Muscle of back (tissue), 11 donors: Measurements from ENCODE around the gene CDH22. TPM values are rescaled to one million over a fixed set of nuclear protein-coding genes. Genes with fewer than 3 reads are reported as not detected.

Experiments used
- DNase-seq, 3 donors: peaks; one replicate each; pipeline versions ENCODE4 v3.0.0 to v3.0.0-alpha.2; 2013
- polyA plus RNA-seq, 10 donors: library from polyadenylated mRNA; unstranded; fragments of 120-200 nt; gene quantifications; one replicate each; pipeline ENCODE4 v1.2.1, GENCODE V29; 2013; ENCODE audit not compliant: insufficient read length in 10 of 10

Gene CDH22
- polyA plus RNA-seq, 10 donors: 0.33 to 0.72 (median 0.39) TPM

DNA sequence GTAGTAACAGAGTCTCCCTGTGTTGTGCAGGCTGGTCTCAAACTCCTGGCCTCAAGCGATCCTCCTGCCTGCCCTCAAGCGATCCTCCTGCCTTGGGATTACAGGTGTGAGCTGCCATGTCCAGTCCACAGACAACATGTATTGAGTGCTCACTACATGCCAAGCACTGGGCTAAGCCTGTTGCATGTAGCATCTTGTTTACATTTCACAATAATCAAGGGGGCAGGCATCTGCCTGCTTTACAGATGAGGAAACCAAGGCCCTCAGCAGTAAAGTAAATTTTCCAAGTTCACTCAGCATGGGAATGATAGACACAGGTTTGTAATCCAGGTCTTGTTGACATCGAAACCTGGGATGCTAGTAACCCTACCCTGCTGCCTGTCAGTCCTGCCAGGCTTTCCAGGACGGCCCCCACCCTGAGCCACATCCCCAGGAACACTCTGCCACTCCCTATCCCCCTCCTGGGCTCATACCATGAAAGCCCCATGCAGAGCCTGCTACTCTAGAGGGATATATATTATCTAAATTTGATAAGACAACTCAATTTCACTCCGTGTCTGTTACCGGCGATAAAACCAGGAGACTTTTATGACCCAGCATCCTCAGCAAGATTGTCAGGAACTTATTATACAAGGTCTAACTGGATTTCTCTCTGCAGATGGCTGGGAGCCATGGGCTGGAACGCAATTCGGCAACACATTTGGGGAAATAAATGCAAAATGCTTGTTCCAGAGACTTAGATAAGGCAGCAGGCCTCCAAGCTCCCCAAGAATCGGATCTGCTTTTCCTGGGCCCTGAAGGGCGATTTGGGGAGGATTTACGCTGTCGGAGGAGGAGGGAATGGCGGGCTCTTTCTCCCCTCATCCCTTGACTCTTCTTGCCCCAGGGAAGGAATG, 159.7 kb downstream of the CDH22 start:
- DNase-seq: no peak

DNA sequence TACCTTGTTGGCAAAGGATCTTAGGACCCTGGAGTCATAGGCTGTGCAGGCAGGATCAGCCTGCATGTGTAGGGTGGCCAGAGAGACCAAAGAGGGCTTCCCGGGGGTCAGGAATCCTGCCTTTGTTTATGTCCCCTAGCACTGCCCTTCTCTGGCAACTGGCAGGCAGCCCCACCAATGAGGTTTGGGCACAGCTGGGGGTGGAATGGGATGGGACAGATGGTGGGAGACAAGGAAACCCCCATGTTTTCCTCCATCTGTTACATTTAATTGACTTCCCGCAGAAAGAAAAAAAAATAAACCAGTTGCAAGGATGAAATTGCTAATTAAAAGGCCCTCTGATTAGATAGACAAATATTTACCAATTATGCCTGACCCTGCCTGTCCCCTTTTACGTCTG, 162.6 kb downstream of the CDH22 start:
- no peak for DNase-seq

DNA sequence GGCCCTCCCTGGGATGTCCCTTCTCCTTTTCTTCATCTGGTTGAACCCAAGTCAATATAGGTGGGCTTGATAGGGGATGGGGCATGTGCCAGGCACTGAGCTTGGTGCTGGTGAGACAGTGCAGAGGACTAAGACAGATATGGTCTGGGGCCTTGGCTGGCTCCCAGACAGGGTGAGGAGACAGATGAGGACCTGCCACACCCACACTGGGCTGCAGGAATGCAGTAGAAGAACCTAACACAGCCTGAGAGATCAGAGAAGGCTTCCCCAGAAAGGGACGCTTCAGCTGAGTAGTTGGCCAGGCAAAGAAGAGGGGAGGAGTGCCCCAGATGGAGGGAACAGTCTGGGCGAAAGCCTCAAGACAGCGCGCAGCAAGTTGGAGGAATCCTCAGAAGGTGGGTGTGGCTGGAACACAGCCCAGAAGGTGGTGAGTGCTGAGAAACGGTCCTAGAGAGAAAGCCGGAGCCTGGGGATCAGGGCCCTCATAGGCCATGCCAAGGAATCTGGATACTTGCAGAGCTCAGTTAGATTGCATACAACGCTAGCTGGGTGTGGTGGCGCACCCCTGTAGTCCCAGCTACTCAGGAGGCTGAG, 163.8 kb downstream of the CDH22 start:
- DNase-seq: no peak

DNA sequence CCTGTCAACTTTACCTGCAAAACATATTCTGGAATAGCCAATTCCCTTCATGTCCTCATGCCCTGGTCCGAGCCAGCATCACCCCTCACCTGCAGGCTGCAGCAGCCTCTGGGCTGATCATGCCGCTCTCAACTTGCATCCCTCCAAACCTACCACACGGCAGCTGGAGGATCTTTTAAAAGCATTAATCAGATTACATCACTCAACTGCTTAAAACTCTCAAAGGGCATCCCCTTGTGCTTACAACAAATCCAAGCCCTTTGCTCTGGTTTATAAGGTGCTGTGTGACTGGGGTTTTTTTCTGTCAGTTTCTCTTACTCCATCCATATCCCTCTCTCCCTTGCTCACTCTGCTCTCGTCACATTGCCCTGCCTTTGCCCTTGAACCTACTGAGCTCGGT, 166.2 kb downstream of the CDH22 start:
- DNase-seq: no peak

DNA sequence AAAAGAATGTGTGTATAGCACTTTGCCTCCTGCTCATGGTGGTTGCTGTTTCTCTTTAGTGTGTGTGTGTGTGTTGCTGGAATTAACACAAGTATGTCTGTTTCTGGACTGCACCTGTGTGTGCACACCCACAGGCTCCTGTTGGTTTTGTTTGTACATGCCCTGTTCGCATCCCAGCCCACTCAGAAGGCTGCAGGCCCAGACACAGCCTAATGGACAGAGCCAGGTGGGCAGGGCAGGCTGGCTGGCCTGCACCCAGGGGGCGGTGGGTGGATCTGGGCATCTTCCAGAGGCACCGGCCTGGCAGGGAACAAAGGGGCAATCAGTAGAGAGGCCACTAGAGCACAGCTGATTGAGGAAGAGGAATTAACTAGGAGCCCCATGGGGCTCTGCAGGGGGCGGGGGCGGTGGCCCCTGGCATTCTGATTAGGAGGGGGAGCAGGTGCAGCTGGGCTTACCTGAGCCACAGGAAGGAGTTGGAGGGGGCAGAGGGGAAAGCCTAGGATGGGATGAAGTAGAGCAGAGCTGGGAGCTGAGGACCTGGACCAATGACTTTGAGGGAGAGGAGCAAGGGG, 168.3 kb downstream of the CDH22 start:
- peak; percentile 35 to 57 (median 38) for DNase-seq

DNA sequence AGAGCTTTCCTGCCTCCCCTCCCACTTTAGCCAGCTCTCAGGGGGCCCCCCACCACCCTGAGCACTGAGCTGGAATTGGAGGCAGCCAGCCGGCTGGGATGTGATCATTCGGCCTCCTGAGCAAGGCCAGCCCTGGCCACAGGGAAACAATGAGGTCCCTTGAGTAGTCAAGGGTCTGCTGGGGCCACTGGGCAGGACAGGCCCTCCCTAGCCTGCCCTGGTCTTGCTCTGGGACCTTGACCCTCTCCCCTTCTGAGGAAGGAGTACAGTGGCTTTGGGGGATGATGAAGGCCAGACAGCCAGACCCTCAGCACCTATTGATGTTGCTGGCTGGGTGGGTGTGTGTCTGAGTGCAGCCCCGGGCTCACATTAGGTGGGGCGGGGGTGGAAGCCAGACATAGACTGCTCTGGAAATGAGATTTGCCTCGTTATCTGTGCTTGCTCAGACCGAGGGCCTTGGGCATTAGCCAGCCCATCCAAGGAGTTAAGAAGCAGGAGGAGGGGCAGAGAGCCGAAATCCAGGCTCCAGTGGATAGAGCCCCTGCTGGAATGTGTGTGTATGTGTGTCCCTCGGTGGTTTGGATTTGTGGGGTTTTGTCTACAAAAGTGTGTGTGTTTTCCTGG, 168.9 kb downstream of the CDH22 start:
- no peak for DNase-seq

DNA sequence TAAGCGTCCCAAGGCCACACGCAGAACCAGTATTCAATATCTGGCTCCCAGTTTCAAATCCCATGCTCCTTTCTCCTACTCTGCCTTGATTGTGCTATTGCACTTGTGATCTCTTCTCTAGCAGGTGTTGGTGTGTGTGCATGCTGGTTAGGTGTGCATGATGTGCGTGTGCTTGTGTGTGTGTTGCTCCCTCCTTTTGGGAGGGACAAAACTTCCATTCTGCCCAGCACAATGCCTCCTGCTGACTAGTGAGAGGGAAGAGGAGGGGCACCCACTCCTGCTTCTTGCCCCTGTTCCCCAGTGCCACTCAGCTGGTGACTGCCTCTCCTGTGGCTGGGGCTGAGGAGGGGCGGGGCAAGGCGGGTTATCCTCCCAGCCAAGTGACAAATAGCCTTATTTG, 170.5 kb downstream of the CDH22 start:
- DNase-seq: no peak

DNA sequence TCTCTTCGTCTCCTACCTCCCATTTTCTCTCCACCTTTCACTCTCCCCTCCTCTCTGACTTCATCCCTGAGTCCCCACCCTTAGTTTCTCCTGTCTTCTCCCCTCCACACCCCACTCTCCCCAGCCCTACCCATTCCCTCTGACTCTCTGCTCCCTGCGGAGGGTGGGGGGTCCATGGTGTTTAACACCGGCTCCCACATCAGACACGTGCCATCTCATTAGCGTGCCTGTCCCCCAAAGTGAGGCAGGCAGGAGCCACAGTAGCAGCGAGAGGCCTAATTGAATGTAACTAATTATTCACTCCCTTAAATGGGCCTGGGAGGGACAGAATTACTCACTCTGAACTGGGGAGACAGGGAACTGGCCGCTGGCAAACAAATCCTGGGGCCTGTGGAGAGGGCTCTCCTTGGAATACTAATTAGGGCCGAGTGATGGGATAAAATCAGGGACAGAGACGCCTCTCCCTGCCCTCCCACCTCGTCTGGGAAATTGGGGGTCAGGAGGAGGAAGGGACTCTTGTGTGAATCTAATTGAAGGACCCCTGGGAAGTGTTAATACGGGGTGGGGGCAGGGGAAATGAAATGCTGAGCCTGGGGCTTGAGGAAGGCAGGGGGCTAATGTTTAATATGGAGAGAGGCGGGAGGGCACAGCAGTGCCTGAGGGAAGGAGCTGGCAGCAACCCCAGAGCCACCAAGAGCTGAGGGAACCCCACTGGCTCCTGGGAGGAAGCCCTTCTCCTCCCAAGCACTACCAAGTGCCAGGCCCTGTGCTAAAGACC, 172.3 kb downstream of the CDH22 start:
- no peak for DNase-seq

DNA sequence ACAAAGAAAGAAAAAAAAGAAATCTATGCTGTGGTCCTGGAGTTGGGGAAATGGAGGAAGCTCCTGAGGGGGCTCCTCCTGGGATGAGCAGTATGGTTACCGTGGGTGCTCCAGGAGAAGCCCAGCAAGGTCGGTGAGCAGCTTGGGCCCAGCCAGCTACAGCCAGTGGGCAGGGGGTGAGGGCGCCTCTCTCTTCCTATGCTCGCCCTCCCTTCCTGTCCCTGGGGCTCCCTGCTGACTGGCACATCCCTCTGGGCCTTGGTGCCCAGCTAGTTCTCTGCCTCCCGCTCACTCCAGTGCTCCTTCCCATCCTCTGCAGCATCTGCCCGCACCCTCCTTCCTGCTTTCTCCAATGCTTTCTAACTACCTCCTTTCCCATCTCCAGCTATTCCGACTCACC, 173.6 kb downstream of the CDH22 start:
- DNase-seq: no peak

DNA sequence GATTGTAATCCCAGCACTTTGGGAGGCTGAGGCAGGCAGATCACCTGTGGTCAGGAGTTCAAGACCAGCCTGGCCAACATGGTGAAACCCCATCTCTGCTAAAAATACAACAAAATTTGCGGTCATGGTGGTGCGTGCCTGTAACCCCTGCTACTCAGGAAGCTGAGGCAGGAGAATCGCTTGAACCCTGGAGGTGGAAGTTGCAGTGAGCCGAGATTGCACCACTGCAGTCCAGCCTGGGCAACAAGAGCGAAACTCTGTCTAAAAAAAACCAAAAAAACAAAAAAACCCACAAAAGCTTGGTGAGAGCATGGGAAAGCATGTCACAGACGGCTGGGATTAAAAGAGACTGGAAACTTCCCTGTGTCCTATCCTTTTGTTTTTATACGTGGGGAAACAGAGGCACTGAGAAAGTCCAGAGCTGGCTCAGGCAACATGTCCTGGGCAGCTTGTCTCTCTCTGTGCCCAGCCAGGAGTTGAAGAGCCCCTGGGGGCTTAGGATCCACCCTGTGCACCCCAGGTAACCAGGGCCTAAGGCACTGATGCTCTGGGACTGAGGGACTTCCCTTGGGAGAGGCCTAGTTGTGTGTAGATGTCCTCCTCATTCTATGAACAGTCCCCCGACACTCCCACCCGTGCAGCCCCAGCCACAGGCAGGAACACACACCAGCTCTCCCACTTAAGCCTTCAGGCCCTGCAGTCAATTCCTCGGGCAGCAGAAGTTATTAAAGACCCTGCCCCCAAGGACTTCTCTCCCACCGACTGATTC, 174.2 kb downstream of the CDH22 start:
- no peak for DNase-seq

DNA sequence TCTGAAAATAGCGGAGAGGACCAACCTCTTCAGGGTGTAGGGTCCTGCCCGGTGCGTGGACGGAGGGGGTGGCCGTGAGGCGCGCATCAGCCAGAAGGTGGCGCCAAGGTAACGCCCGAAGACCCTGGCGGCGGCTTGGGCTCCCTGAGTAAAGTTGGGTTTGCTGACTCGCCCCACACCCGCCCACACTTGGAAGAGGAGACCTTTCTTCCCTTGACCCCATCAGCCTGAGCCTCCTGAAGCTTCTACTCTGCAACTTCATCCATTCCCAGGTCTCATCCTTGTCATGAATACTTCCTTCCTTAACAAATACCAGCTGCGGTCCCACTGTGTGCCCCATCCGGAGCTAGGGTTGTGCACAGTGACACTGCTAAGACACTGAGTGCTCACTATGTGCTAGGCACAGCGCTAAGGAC, 175.6 kb downstream of the CDH22 start:
- peak; percentile 32 to 83 (median 75) for DNase-seq

DNA sequence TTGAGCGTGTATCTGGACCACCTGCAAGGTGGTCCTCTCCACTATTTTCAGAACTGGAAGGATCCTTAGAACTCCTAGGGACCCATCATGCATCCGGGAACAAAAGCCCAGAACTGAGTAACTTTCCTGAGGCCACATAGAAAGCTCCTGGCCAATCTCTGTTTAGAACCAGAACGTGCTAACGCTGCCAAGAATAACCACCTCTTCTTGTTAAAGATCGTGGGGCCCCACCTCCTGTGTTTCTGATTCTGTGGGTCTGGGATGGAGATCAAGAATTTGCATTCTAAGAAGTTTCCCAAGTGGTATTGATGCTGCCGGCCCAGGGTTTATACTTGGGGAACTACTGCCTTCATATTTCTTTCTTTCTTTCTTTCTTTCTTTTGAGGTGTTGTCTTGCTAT, 176.9 kb downstream of the CDH22 start:
- no peak for DNase-seq

DNA sequence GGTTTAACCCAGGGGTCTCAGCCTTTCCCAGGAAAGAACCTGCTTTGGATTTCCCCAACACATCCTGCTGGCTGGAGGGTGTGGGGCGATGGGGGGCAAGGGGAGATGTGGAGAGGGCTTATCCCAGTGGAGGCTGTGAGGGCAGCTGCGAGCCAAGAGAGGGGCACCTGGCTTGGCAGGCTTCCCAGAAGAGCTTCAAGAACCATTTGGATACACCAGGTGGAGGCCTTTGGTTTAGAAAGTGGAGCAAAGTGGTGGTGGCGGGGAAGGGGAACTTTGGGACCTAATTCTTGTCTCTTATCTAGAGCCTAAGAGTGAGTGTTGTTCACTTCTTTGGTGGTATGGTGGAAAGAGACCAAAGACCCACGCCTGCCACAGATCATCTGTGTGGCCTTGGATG, 177.8 kb downstream of the CDH22 start:
- no peak for DNase-seq

DNA sequence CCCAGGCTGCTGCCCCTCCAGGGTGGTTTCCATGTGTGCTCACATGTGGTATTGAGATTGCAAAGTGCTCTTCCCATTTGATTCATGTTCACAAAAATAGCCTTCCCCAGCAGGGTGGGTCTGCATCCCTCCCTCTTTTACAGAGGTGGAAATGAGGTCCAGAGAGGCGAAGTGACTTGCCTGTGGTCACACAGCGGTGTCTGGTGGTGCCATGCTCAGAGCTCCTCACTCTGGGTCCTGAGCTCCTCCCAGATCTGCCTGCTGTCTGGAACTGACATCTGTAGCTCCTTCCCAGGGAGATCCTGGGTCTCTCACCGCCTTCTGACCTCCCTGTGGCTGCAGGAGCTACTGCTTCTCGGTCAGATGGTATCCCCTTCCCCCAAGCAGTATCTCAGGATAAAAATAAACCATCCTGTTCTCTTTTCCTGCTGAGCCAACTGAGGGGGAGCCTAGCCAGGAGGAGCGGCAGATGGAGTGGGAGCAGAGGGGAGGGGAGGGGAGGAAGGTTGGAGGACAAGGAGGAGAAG, 178.3 kb downstream of the CDH22 start:
- no peak for DNase-seq

DNA sequence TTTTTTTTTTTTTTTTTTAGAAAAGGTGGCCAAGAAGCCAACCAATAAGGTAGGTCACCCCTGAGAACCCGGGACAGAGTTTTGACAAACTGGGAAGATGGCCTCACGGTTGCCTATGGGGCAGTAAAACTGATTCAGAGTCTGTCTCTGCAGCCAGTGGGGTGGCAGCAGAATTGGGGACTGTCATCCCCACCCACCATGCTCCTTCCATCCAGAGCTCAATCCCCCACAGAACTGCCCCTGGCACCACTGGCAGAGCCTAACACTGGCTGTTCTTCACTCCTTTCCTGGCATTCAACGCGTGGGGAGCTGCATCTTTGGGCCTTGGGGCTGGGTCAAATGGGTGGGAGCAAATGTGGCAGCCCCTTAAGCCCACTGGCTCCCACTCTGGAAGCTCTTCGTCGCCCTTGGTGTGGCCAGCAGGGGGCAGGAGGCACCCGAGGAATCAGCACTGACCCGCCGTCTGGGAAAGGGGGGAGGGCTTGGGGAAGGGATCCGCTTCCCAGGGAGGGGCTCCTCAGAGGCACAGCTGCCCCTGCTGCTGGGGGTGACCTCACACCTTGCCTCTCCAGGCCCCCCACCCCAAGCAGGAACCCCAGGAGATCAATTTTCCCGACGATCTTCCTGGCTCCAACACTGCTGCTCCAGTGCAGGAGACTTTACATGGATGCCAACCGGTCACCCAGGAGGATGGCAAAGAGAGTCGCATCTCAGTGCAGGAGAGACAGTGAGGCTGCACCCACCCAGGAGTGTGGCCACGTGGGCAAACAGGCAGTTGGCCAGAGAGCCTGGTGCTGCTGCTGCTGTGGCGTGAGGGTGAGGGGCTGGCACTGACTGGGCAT, 179.8 kb downstream of the CDH22 start:
- peak in 1 of 3 donors; percentile 55 for DNase-seq

DNA sequence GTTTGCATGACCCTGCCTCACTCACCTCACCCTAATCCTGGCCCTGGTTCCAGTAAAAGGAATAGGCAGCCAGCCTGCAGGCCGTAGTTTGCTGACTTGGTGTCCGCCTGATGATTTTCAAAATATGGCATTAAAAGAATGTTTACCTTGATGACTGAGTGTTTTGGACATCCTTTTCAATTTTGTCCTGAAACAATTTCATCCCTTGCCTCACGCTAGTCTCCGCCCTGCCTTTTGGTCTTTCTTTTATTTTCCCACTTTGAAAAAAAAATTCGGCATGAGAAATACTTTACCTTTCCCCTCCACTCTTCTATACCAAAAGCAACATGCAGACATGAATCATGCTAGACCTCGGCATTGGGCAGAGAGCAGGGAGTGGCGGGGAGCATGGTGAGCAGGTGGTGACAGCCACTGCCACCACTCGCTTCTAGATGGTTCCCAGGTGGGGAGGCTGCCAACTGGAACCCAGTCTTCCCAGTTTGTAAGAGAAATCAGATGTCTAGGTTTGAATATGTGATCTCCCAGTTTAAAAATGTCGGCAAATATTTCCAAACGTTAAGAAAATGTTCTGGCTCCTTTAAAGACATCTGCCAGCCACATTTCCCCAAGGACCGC, 180.8 kb downstream of the CDH22 start:
- no peak for DNase-seq

DNA sequence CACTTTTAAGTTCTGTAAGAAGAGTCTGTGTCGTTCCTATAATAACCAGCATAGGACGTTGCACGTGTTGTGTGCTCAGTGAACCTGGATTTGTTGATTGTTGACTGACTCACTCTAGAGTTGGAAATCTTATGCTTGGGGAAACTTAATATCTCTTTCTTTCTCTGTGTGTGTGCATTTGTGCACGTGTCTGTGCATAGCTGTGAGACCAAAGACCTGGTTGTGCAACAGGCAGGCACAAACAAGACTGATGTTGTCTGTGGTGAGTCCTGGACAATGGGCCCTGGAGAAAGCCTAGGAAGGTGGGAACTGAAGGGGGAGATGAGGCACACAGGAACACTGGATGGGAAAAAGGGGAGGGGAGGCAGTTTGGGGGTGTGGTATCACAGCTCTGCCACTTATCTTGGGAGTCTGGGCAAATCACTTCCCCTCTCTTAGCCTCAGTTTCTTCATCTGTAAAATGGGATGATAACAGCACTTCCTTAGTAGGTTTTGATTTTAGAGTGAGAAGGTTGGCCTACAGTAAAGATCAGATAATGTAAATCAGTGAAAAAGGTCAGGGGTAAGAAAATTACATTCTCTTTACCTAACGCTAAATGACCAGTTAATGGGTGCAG, 181.8 kb downstream of the CDH22 start:
- no peak for DNase-seq
